Breast epithelium (tissue), 4 donors: ENCODE measurements around the gene PGRMC1. TPM values are rescaled to one million over a fixed set of nuclear protein-coding genes. Genes with fewer than 3 reads are reported as not detected.

Experiments used
- DNase-seq, 2 donors: peaks; one replicate each; pipeline ENCODE4 v3.0.0-alpha.2; 2019; ENCODE audit warnings: low spot score in 2 of 2
- H3K27ac ChIP-seq, 2 donors: fragments of 200-600 bp; sonication (generic) in 1 of 2; one replicate each; pipeline ENCODE4 v1.5.1; 2016 to 2019; ENCODE audit warnings: mild to moderate bottlenecking in 1 of 2
- H3K27me3 ChIP-seq, 2 donors: fragments of 200-600 bp; sonication (generic) in 1 of 2; one replicate each; pipeline versions ENCODE4 v1.5.1 to v1.6.0; 2017 to 2019; ENCODE audit warnings: control low read depth in 1 of 2, mild to moderate bottlenecking in 1 of 2
- H3K36me3 ChIP-seq: fragments of 200-600 bp; one replicate; pipeline ENCODE4 v1.5.1; 2019
- H3K4me1 ChIP-seq, 2 donors: fragments of 200-600 bp; sonication (generic); one replicate each; pipeline ENCODE4 v1.5.1; 2016 to 2019; ENCODE audit warnings: control low read depth in 1 of 2
- H3K4me3 ChIP-seq, 3 donors: fragments of 200-600 bp; sonication (generic); 1 replicate in 2 of 3; 2 replicates in 1 of 3; pipeline ENCODE4 v1.5.1; 2016 to 2019; ENCODE audit warnings: mild to moderate bottlenecking in 3 of 3, moderate library complexity in 2 of 3
- H3K9me3 ChIP-seq, 2 donors: fragments of 200-600 bp; sonication (generic) in 1 of 2; one replicate each; pipeline ENCODE4 v1.5.1; 2016 to 2019; ENCODE audit warnings: control low read depth in 1 of 2
- POLR2A ChIP-seq: fragments of 450-650 bp; IDR thresholded peaks from one replicate; pipeline ENCODE4 v1.6.1; 2016; ENCODE audit warnings: antibody characterized with exemption, mild to moderate bottlenecking, moderate library complexity
- POLR2AphosphoS5 ChIP-seq, 3 donors: sonication (generic); formaldehyde crosslinking; IDR thresholded peaks; one replicate each; pipeline ENCODE4 v1.6.1; 2017; ENCODE audit warnings: antibody characterized with exemption in 3 of 3
- intact Hi-C: fragments of 100-400 bp; cut with DNase I; formaldehyde crosslinking; loops from one replicate; pipeline ENCODE4 v1.15.1; 2023; ENCODE audit warnings: low total_unique reads
- total RNA-seq, 3 donors: library from RNA; depleted of rRNA; stranded (reverse); fragments of >200 nt; gene quantifications; one replicate each; pipeline ENCODE4 v1.1.0, GENCODE V29; 2016
- TF ChIP-seq, protein P1 (sequence below), 3 donors: fragments of 450-650 bp; IDR thresholded peaks; one replicate each; pipeline ENCODE4 v1.5.1; 2016 to 2017; ENCODE audit warnings: antibody characterized with exemption in 3 of 3, mild to moderate bottlenecking in 3 of 3, moderate library complexity in 3 of 3

Gene PGRMC1
- total RNA-seq, 3 donors from 2014 or later, result 118 to 217 (median 177) TPM

DNA sequence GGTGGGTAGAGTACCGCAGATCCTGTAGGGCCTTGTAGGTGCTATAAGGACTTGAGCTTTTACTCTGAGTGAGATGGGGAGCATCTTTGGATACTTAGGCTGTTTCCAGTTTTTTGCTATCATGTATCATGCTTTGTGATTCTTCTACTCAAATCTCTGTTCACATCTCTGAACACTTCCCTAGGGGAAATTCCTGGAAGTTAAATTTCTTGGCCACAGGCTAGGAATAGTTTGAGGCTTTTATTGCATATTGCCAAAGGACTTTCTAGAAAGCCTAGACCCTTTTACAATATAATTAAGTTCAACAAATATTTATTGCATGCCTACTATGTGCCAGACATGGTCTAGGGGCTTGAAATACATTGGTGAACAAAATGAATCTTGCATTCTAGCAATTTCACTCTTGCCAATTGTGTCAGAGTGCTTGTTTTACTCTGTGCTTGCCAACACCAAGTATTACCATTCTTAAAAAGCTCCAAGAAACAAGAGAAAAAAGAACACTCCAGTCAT is 4.1 kb upstream of the PGRMC1 start:
- Histone ChIP-seq H3K4me3 (no peak overlapping the region), H3K9me3 (no peaks in the 10 kb centered on the region), H3K36me3 (no peaks in the 10 kb centered on the region), H3K27me3 (peaks cover 0 to 14% of the 10 kb centered on the region in 2 donors), H3K4me1 (no peaks in the 10 kb centered on the region), H3K27ac (no peak overlapping the region)
- TF ChIP-seq POLR2AphosphoS5 (IDR thresholded peaks at IDR 0.05), result no peak
- TF ChIP-seq, protein P1, sequence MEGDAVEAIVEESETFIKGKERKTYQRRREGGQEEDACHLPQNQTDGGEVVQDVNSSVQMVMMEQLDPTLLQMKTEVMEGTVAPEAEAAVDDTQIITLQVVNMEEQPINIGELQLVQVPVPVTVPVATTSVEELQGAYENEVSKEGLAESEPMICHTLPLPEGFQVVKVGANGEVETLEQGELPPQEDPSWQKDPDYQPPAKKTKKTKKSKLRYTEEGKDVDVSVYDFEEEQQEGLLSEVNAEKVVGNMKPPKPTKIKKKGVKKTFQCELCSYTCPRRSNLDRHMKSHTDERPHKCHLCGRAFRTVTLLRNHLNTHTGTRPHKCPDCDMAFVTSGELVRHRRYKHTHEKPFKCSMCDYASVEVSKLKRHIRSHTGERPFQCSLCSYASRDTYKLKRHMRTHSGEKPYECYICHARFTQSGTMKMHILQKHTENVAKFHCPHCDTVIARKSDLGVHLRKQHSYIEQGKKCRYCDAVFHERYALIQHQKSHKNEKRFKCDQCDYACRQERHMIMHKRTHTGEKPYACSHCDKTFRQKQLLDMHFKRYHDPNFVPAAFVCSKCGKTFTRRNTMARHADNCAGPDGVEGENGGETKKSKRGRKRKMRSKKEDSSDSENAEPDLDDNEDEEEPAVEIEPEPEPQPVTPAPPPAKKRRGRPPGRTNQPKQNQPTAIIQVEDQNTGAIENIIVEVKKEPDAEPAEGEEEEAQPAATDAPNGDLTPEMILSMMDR (IDR thresholded peaks at IDR 0.05), result no peak
- intact Hi-C loops, result no loop called here
- DNase-seq, result no peak

DNA sequence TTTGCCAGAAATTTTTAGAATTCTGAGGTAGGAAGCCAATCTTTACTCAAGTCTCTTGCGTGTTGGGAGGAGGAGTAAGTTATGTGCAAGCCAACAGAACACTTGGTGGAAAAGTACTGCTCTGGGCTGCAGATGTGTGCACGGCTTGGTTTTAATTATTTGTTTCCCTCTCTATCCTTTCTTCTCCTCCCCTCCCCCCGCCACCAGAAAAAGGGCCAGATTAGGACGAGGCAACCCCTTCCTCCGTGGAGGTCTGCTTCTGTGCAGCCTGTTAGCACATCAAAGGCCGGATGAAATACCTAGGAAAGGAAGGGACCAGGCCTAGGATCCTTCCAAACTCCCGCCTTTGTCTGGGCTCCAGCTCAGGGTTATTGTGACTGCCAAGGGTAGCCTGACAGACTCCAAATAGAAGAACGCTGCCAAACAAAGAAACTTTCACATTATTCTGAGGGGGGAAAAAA is 1.0 kb upstream of the PGRMC1 start:
- TF ChIP-seq, protein P1 (IDR thresholded peaks at IDR 0.05), result no peak
- TF ChIP-seq POLR2A (no peak), POLR2AphosphoS5 (IDR thresholded peaks at IDR 0.05) (no peak)
- no peaks in the 10 kb centered on the region for H3K9me3 ChIP-seq
- intact Hi-C loops, result loop anchor here (5.0 kb wide), 1 partner anchor 127 kb away; no protein-coding TSS in a partner anchor
- no peaks in the 10 kb centered on the region for H3K4me1 ChIP-seq
- H3K4me3 ChIP-seq, result peak overlapping the region; percentile 68 to 74 (median 71)
- H3K27ac ChIP-seq, result peak overlapping the region; percentile 86 to 91
- peaks cover 0 to 14% of the 10 kb centered on the region in 2 donors for H3K27me3 ChIP-seq
- DNase-seq, result no peak
- no peaks in the 10 kb centered on the region for H3K36me3 ChIP-seq

DNA sequence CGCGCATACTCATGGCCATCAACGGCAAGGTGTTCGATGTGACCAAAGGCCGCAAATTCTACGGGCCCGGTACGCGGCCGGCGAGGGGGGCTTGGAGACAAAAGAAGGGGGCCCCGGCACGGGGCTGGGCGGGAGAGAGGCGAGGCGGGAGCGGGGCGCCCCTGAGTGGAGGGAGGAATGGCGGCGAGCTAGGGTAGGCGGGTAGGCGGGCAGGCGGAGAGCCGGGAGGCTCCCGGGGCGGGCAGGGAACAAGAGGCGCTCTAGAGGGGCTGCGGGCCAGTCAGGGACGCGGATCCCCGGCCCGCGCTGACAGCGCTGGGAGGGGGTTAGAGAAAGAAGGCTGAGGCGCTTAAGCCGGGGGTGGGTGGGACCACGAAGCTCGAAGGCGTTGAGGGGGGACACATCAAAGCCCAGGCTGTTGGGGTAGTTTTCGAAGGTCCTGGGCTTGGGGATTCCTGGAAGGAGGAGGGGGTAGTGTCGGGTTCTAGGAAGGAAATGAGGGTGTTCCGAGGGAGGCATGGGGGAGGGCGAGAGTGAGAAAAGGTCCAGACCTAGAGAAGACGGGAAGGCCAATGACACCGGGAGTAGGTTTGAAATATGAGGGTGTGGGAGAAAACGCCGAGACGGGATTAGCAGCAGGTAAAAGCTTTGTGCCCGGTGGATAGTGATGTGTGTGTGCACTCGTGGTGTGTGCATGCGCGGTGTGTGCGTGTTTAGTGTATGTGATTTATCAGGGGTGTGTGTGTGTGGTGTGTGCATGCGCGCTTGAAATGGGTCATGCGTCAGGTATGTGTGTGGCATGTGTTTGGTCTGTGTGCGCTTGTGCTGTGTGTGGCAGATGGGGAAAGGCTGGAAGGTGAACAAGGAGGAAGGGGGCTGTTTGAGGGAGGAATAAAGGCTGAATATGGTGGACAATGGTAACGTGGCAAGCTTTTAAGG is 807 bp downstream of the PGRMC1 start:
- no peaks in the 10 kb centered on the region for H3K9me3 ChIP-seq
- DNase-seq, result no peak
- intact Hi-C loops, result loop anchor here (5.0 kb wide), 1 partner anchor 125 kb away; no protein-coding TSS in a partner anchor
- H3K4me1 ChIP-seq, result no peaks in the 10 kb centered on the region
- TF ChIP-seq POLR2A (no peak), POLR2AphosphoS5 (IDR thresholded peaks at IDR 0.05) (no peak)
- TF ChIP-seq, protein P1 (IDR thresholded peaks at IDR 0.05), result no peak
- H3K4me3 ChIP-seq, result peak overlapping the region; percentile 68 to 74 (median 71)
- peak overlapping the region; percentile 86 to 91 for H3K27ac ChIP-seq
- H3K27me3 ChIP-seq, result peaks cover 0 to 11% of the 10 kb centered on the region in 2 donors
- no peaks in the 10 kb centered on the region for H3K36me3 ChIP-seq

DNA sequence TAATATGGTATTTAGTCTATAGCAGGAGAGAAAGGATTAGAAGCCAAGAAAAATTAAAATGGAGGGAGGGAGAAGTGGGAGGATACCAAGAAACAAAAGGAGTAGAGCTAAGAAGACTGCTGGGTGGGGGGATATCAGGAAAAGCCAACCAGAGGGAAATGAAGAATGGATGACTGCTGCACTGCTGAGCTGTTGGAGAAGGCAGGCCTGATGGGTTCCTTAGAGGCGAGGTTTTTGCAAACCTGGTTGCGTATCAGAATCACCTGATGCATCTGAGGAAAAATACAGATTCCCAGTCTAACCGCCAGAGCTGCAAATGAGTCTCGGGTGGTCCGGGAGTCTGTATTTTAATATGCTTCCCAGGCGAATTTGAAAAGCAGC is 1.5 kb downstream of the PGRMC1 start:
- no peak for DNase-seq
- Histone ChIP-seq H3K9me3 (no peaks in the 10 kb centered on the region), H3K4me3 (peak overlapping the region; percentile 68 to 74 (median 71)), H3K27me3 (peaks cover 0 to 16% of the 10 kb centered on the region in 2 donors), H3K36me3 (no peaks in the 10 kb centered on the region), H3K27ac (peak overlapping the region; percentile 86 to 91), H3K4me1 (no peaks in the 10 kb centered on the region)
- intact Hi-C loops, result loop anchor here (5.0 kb wide), 1 partner anchor 125 kb away; no protein-coding TSS in a partner anchor
- TF ChIP-seq POLR2AphosphoS5 (IDR thresholded peaks at IDR 0.05) (no peak), POLR2A (no peak)
- TF ChIP-seq, protein P1 (IDR thresholded peaks at IDR 0.05), result no peak

DNA sequence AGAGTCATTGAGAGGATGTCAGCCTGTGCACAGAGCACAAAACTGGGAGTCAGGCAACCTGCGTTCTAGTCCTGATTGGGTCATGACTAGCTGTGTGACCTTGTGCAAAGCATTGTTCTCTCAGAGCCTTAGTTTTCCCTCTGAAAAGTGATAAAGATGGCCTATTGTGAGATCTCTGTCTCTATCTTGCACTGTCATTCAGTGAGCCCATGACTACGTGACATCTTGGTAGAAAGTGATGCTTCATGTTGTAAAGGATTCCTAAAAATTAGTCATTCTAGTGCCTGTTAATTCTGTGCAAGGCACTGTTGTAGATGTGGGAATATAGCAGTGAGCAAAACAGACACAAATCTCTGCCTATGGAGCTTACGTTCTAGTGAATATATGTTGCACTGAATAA is 2.5 kb downstream of the PGRMC1 start:
- H3K27me3 ChIP-seq, result peaks cover 0 to 18% of the 10 kb centered on the region in 2 donors
- intact Hi-C loops, result loop anchor here (5.0 kb wide), 1 partner anchor 124 kb away; no protein-coding TSS in a partner anchor
- H3K4me1 ChIP-seq, result no peaks in the 10 kb centered on the region
- no peaks in the 10 kb centered on the region for H3K36me3 ChIP-seq
- H3K27ac ChIP-seq, result no peak overlapping the region
- no peaks in the 10 kb centered on the region for H3K9me3 ChIP-seq
- peak overlapping the region in 2 of 3 donors; percentile 34 to 68 for H3K4me3 ChIP-seq
- TF ChIP-seq POLR2AphosphoS5 (IDR thresholded peaks at IDR 0.05), result no peak
- no peak for TF ChIP-seq POLR2A
- TF ChIP-seq, protein P1 (IDR thresholded peaks at IDR 0.05), result no peak
- no peak for DNase-seq
